ENCODE data around the gene C1orf50. TPM values are rescaled to one million over a fixed set of nuclear protein-coding genes. Genes with fewer than 3 reads are reported as not detected.

C1orf50 gene
- total and polyA plus RNA-seq, 4 donors = 1.6 to 10.6 (median 6.1) TPM

GRCh38 chr1:42773420-42773819, 6.4 kb downstream of the C1orf50 start:
- DNase-seq = no peak
- no peak overlapping the region for H3K27ac ChIP-seq (ENCODE audit: low read depth in 1 of 2, low read length in 2 of 2)
- WGBS, 2 donors = 47 to 76% methylated on average over 2 of the region's 2 CpGs
- H3K9me3 ChIP-seq (ENCODE audit: control insufficient read depth, low read length) = no peaks in the 10 kb centered on the region
- peaks cover 0 to 4% of the 10 kb centered on the region in 2 donors for H3K4me1 ChIP-seq (ENCODE audit: control insufficient read depth in 1 of 2, insufficient read depth in 2 of 2, low read length in 2 of 2)
- no peak overlapping the region for H3K4me3 ChIP-seq (ENCODE audit: low read length in 2 of 2)
- no peak for ATAC-seq (ENCODE audit: low FRiP score)
- no peaks in the 10 kb centered on the region for H3K27me3 ChIP-seq (ENCODE audit: control insufficient read depth in 1 of 2, insufficient read depth in 2 of 2, low read length in 1 of 2)
- H3K36me3 ChIP-seq (ENCODE audit: control insufficient read depth in 1 of 2, insufficient read depth in 2 of 2, low read length in 1 of 2) = peaks cover 4 to 6% of the 10 kb centered on the region in 2 donors
- intact Hi-C loops (cut with DNase I) = loop anchor here in 1 of 2 donors (10.0 kb wide), 1 partner anchor 301 kb away; no protein-coding TSS in a partner anchor

DNA sequence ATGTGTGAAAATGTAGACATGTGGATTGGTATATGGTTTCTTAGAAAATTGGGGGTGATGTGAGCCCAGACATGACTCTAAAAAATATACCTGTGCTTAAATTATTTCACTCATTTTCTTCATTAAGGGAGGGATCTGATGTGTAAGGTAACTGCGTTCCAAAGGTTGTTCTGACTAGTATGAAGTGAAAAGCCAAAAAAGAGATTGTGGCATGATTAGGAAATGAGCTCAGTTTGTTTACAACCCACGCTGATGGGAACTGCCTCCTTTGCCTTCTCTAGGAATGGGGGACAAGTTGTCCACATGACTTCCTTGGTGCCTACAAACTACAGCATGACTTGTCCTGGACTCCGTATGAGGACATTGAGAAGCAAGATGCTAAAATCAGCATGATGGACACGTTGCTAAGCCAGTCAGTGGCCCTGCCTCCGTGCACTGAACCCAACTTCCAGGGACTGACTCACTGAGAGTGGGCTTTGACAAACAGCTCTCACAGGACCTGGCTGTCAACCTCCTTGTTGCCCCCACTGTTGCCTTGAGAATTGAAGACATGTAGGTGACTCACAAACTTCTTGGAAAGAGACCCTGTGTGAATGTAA, 8.0 kb downstream of the C1orf50 start:
- Histone ChIP-seq H3K4me3 (ENCODE audit: low read length in 2 of 2) (no peak overlapping the region), H3K27me3 (ENCODE audit: control insufficient read depth in 1 of 2, insufficient read depth in 2 of 2, low read length in 1 of 2) (no peaks in the 10 kb centered on the region), H3K4me1 (ENCODE audit: control insufficient read depth in 1 of 2, insufficient read depth in 2 of 2, low read length in 2 of 2) (no peaks in the 10 kb centered on the region), H3K9me3 (ENCODE audit: control insufficient read depth, low read length) (no peaks in the 10 kb centered on the region), H3K36me3 (ENCODE audit: control insufficient read depth in 1 of 2, insufficient read depth in 2 of 2, low read length in 1 of 2) (peaks cover 4 to 6% of the 10 kb centered on the region in 2 donors), H3K27ac (ENCODE audit: low read depth in 1 of 2, low read length in 2 of 2) (no peak overlapping the region)
- ATAC-seq (ENCODE audit: low FRiP score) (no peak), DNase-seq (no peak)
- intact Hi-C loops (cut with DNase I) = loop anchor here in 1 of 2 donors (10.0 kb wide), 1 partner anchor 300 kb away; no protein-coding TSS in a partner anchor
- 79 to 82% methylated on average over 5 of the region's 5 CpGs for WGBS, 2 donors

DNA sequence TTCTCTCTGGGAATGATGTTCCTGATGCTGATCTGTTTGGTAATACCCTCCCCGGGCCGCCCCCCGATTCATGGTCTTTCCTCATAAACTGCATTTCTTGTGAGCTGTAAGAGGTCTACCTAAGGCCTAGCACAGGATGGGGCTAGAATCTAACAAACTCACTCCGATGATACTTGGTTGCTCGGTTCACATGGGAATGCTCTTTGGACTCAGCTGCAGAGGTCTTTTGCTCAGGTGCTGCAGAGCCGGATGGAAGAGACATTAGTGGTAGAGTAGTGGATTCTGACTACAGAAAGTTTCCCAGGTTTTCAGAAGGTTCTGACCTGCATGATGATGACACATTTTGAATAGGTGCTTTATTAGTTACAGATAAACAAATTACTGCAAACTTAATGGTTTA, 9.5 kb downstream of the C1orf50 start:
- Histone ChIP-seq H3K9me3 (ENCODE audit: control insufficient read depth, low read length) (no peaks in the 10 kb centered on the region), H3K27ac (ENCODE audit: low read depth in 1 of 2, low read length in 2 of 2) (no peak overlapping the region), H3K27me3 (ENCODE audit: control insufficient read depth in 1 of 2, insufficient read depth in 2 of 2, low read length in 1 of 2) (no peaks in the 10 kb centered on the region), H3K36me3 (ENCODE audit: control insufficient read depth in 1 of 2, insufficient read depth in 2 of 2, low read length in 1 of 2) (peaks cover 4 to 6% of the 10 kb centered on the region in 2 donors), H3K4me1 (ENCODE audit: control insufficient read depth in 1 of 2, insufficient read depth in 2 of 2, low read length in 2 of 2) (no peaks in the 10 kb centered on the region), H3K4me3 (ENCODE audit: low read length in 2 of 2) (no peak overlapping the region)
- WGBS, 2 donors = 96 to 97% methylated on average over 6 of the region's 6 CpGs
- DNase-seq (peak in 1 of 2 donors; percentile 24), ATAC-seq (ENCODE audit: low FRiP score) (no peak)
- intact Hi-C loops (cut with DNase I) = loop anchor here in 1 of 2 donors (10.0 kb wide), 1 partner anchor 298 kb away; no protein-coding TSS in a partner anchor

DNA sequence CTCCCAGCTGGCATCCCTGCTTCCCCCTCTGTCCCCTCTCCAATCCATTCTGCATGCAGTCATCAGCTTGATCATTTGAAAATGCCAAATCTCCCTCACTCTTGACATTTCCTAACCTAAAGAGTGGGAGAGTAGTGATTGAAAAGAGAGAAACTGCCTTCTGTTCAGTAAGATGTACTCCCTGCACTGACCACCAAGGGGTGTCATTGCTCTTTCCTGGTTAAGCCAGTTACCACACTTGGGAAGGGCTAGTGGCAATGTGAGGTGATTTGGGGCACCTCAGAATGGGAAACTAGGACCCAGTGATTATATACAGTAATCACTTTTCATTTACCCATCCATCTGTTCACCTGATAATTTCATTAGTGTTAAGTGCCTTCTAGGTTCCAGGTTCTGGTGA, 10.8 kb downstream of the C1orf50 start:
- Histone ChIP-seq H3K27me3 (ENCODE audit: control insufficient read depth in 1 of 2, insufficient read depth in 2 of 2, low read length in 1 of 2) (no peaks in the 10 kb centered on the region), H3K36me3 (ENCODE audit: control insufficient read depth in 1 of 2, insufficient read depth in 2 of 2, low read length in 1 of 2) (peaks cover 4 to 6% of the 10 kb centered on the region in 2 donors), H3K9me3 (ENCODE audit: control insufficient read depth, low read length) (no peaks in the 10 kb centered on the region), H3K27ac (ENCODE audit: low read depth in 1 of 2, low read length in 2 of 2) (no peak overlapping the region), H3K4me1 (ENCODE audit: control insufficient read depth in 1 of 2, insufficient read depth in 2 of 2, low read length in 2 of 2) (no peaks in the 10 kb centered on the region), H3K4me3 (ENCODE audit: low read length in 2 of 2) (no peak overlapping the region)
- intact Hi-C loops (cut with DNase I) = loop anchor here in 1 of 2 donors (10.0 kb wide), 1 partner anchor 297 kb away; no protein-coding TSS in a partner anchor
- peak; percentile 69 for ATAC-seq (ENCODE audit: low FRiP score)
- DNase-seq = no peak

DNA sequence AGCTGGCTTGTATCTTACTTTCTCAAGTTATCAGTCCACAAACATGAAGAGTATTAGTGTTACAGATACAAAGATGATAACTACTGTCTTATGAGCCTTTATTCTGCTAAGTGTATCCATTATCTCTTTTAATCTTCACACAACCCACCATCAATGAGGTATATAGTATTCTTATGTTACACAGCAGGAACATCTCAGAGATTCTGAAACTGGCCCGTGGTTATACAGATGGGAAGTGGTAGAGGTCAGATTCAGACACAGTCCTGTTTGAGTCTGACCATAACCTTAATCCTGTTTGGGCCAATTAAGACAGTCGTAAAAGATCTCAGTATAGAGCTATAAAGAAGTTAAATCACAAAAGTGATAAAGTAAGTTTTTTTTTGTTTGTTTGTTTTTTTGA, 12.7 kb downstream of the C1orf50 start:
- no peaks in the 10 kb centered on the region for H3K9me3 ChIP-seq (ENCODE audit: control insufficient read depth, low read length)
- no peak overlapping the region for H3K27ac ChIP-seq (ENCODE audit: low read depth in 1 of 2, low read length in 2 of 2)
- H3K36me3 ChIP-seq (ENCODE audit: control insufficient read depth in 1 of 2, insufficient read depth in 2 of 2, low read length in 1 of 2) = peaks cover 4 to 5% of the 10 kb centered on the region in 2 donors
- no peak for DNase-seq
- H3K4me3 ChIP-seq (ENCODE audit: low read length in 2 of 2) = no peak overlapping the region
- intact Hi-C loops (cut with DNase I) = loop anchor here in 1 of 2 donors (10.0 kb wide), 1 partner anchor 295 kb away; no protein-coding TSS in a partner anchor
- no peaks in the 10 kb centered on the region for H3K27me3 ChIP-seq (ENCODE audit: control insufficient read depth in 1 of 2, insufficient read depth in 2 of 2, low read length in 1 of 2)
- no peaks in the 10 kb centered on the region for H3K4me1 ChIP-seq (ENCODE audit: control insufficient read depth in 1 of 2, insufficient read depth in 2 of 2, low read length in 2 of 2)
- 89% methylated on average over 2 of the region's 2 CpGs for WGBS, 2 donors
- ATAC-seq (ENCODE audit: low FRiP score) = no peak

DNA sequence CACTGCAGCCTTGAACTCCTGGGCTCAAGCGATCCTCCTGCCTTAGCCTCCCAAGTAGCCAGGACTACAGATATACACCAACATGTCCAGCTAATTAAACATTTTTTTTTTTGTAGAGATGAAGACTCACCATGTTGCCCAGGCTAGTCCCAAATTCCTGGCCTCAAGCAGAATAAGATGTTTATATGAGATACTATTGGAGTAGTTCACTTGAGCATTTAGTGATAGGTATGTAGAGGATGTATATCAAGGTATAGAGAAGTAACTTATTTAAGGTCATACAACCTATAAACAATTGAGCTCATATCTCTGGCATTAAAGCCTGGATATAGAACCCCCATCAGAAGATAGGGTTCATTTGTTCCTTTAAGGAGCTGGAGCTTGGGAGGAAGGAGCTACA, 13.1 kb downstream of the C1orf50 start:
- ATAC-seq (ENCODE audit: low FRiP score) (no peak), DNase-seq (no peak)
- Histone ChIP-seq H3K9me3 (ENCODE audit: control insufficient read depth, low read length) (no peaks in the 10 kb centered on the region), H3K36me3 (ENCODE audit: control insufficient read depth in 1 of 2, insufficient read depth in 2 of 2, low read length in 1 of 2) (peaks cover 2 to 4% of the 10 kb centered on the region in 2 donors), H3K27me3 (ENCODE audit: control insufficient read depth in 1 of 2, insufficient read depth in 2 of 2, low read length in 1 of 2) (no peaks in the 10 kb centered on the region), H3K4me1 (ENCODE audit: control insufficient read depth in 1 of 2, insufficient read depth in 2 of 2, low read length in 2 of 2) (no peaks in the 10 kb centered on the region), H3K27ac (ENCODE audit: low read depth in 1 of 2, low read length in 2 of 2) (no peak overlapping the region), H3K4me3 (ENCODE audit: low read length in 2 of 2) (no peak overlapping the region)
- intact Hi-C loops (cut with DNase I) = no loop called here
- 93 to 97% methylated on average over 1 of the region's 1 CpG for WGBS, 2 donors

DNA sequence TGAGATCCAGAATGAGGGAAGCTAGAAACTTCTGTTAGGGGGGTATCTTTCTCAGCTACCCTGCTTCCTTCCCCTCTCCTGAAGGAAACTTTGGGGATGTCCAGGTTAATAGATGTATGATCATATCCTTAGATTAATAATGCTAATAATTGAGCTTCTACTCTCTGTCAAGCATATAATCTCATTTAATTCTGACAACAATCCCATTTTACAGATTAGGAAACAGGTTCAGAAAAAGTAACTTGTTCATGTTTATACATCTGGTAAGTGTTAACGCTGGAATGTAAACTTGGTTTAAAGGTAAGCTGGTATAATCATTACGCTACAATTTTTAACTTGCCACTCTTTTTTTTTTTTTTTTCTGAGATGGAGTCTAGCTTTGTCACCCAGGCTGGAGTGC, 16.0 kb downstream of the C1orf50 start:
- H3K27ac ChIP-seq (ENCODE audit: low read depth in 1 of 2, low read length in 2 of 2) = no peak overlapping the region
- DNase-seq (no peak), ATAC-seq (ENCODE audit: low FRiP score) (no peak)
- no peaks in the 10 kb centered on the region for H3K9me3 ChIP-seq (ENCODE audit: control insufficient read depth, low read length)
- no peaks in the 10 kb centered on the region for H3K27me3 ChIP-seq (ENCODE audit: control insufficient read depth in 1 of 2, insufficient read depth in 2 of 2, low read length in 1 of 2)
- no peaks in the 10 kb centered on the region for H3K4me1 ChIP-seq (ENCODE audit: control insufficient read depth in 1 of 2, insufficient read depth in 2 of 2, low read length in 2 of 2)
- WGBS, 2 donors = 94 to 96% methylated on average over 2 of the region's 2 CpGs
- no peak overlapping the region for H3K4me3 ChIP-seq (ENCODE audit: low read length in 2 of 2)
- intact Hi-C loops (cut with DNase I) = no loop called here
- H3K36me3 ChIP-seq (ENCODE audit: control insufficient read depth in 1 of 2, insufficient read depth in 2 of 2, low read length in 1 of 2) = no peaks in the 10 kb centered on the region

- H3K36me3 ChIP-seq (ENCODE audit: control insufficient read depth in 1 of 2, insufficient read depth in 2 of 2, low read length in 1 of 2) = no peaks in the 10 kb centered on the region
- intact Hi-C loops (cut with DNase I) = no loop called here
- ATAC-seq (ENCODE audit: low FRiP score) = no peak
- no peak overlapping the region for H3K27ac ChIP-seq (ENCODE audit: low read depth in 1 of 2, low read length in 2 of 2)
- no peaks in the 10 kb centered on the region for H3K4me1 ChIP-seq (ENCODE audit: control insufficient read depth in 1 of 2, insufficient read depth in 2 of 2, low read length in 2 of 2)
- H3K27me3 ChIP-seq (ENCODE audit: control insufficient read depth in 1 of 2, insufficient read depth in 2 of 2, low read length in 1 of 2) = no peaks in the 10 kb centered on the region
- H3K4me3 ChIP-seq (ENCODE audit: low read length in 2 of 2) = no peak overlapping the region
- H3K9me3 ChIP-seq (ENCODE audit: control insufficient read depth, low read length) = no peaks in the 10 kb centered on the region
- no peak for DNase-seq
- WGBS, 2 donors = 85 to 88% methylated on average over 18 of the region's 18 CpGs
Observed at GRCh38 chr1:42784547-42784945, 17.5 kb downstream of the C1orf50 start.
